OCI-LY1 (cell line): Measurements from ENCODE around the gene DYNLRB1.

Source experiments
- H2AFZ ChIP-seq: fragments of 200-600 bp; sonication (generic), shearing (Covaris generic); 2 replicates; pipeline ENCODE4 v1.6.0; 2014; ENCODE audit warnings: antibody characterized with exemption, mild to moderate bottlenecking, low read length
- H3F3A ChIP-seq: fragments of 200-600 bp; sonication (generic), shearing (Covaris generic); 2 replicates; pipeline ENCODE4 v1.6.0; 2014; ENCODE audit warnings: mild to moderate bottlenecking, antibody characterized with exemption, low read length, moderate library complexity; ENCODE audit not compliant: insufficient read depth
- H3K27ac ChIP-seq: fragments of 200-600 bp; sonication (generic); 2 replicates; pipeline ENCODE4 v1.5.1; 2014; ENCODE audit warnings: low read length, mixed run types, mild to moderate bottlenecking, low read depth; ENCODE audit not compliant: poor library complexity, severe bottlenecking
- H3K27me3 ChIP-seq: fragments of 200-600 bp; sonication (generic); 2 replicates; pipeline ENCODE4 v1.6.0; 2014; ENCODE audit warnings: antibody characterized with exemption, mild to moderate bottlenecking, low read length, moderate library complexity; ENCODE audit not compliant: insufficient read depth
- H3K36me3 ChIP-seq: fragments of 200-600 bp; sonication (generic); 2 replicates; pipeline ENCODE4 v1.6.1; 2014; ENCODE audit warnings: mild to moderate bottlenecking, antibody characterized with exemption, low read length, moderate library complexity, mixed read lengths; ENCODE audit not compliant: insufficient read depth
- H3K4me1 ChIP-seq: fragments of 200-600 bp; sonication (generic); 2 replicates; pipeline ENCODE4 v1.5.1; 2014; ENCODE audit warnings: mild to moderate bottlenecking, low read length, moderate library complexity; ENCODE audit not compliant: insufficient read depth, severe bottlenecking
- H3K4me2 ChIP-seq: fragments of 200-600 bp; sonication (generic), shearing (Covaris generic); 2 replicates; pipeline ENCODE4 v1.6.1; 2014; ENCODE audit warnings: low read length
- H3K4me3 ChIP-seq: fragments of 200-600 bp; sonication (generic); 2 replicates; pipeline ENCODE4 v1.5.1; 2014; ENCODE audit warnings: low read length, low read depth, mild to moderate bottlenecking, mixed read lengths; ENCODE audit not compliant: poor library complexity, severe bottlenecking
- H3K79me2 ChIP-seq: fragments of 200-600 bp; shearing (Covaris generic); 2 replicates; pipeline ENCODE4 v1.6.1; 2016; ENCODE audit warnings: mixed run types, low read length, mixed read lengths; ENCODE audit not compliant: insufficient read depth
- H3K9ac ChIP-seq: fragments of 200-600 bp; sonication (generic), shearing (Covaris generic); 2 replicates; pipeline ENCODE4 v1.6.1; 2014; ENCODE audit warnings: mild to moderate bottlenecking, low read length, mixed read lengths
- H3K9me2 ChIP-seq: fragments of 200-600 bp; sonication (generic), shearing (Covaris generic); 2 replicates; pipeline ENCODE4 v1.6.1; 2014; ENCODE audit warnings: low read depth, mild to moderate bottlenecking, low read length, mixed read lengths
- H3K9me3 ChIP-seq: fragments of 200-600 bp; shearing (Covaris generic); 2 replicates; pipeline ENCODE4 v1.6.1; 2014; ENCODE audit warnings: low read length, mixed read lengths
- H4K20me1 ChIP-seq: fragments of 200-600 bp; sonication (generic), shearing (Covaris generic); 2 replicates; pipeline ENCODE4 v1.6.0; 2016; ENCODE audit warnings: mild to moderate bottlenecking, low read length; ENCODE audit not compliant: insufficient read depth
- CTCF ChIP-seq: fragments of 200-600 bp; sonication (generic), shearing (Covaris generic); IDR thresholded peaks from 2 replicates; pipeline ENCODE4 v1.5.1; 2017; ENCODE audit warnings: mild to moderate bottlenecking, antibody characterized with exemption, low read length, moderate library complexity, mixed read lengths
- EZH2 ChIP-seq: fragments of 200-600 bp; sonication (generic), shearing (Covaris generic); IDR thresholded peaks from 2 replicates; pipeline ENCODE4 v1.8.0; 2017; ENCODE audit warnings: borderline replicate concordance, mixed run types, mild to moderate bottlenecking, antibody characterized with exemption, low read length, moderate library complexity, mixed read lengths

DYNLRB1 gene

GRCh38 chr20:34525709-34526416 is 9.6 kb downstream of the DYNLRB1 start:
- H3K27ac ChIP-seq, result no peak overlapping the region
- no peaks in the 10 kb centered on the region for H3K9me3 ChIP-seq
- no peaks in the 10 kb centered on the region for H3K9me2 ChIP-seq
- TF ChIP-seq EZH2 (no peak), CTCF (no peak)
- H3K79me2 ChIP-seq, result peaks cover 18% of the 10 kb centered on the region; the same call in 1 of the 2 replicates
- H3K4me3 ChIP-seq, result no peak overlapping the region
- no peaks in the 10 kb centered on the region for H4K20me1 ChIP-seq
- no peak overlapping the region for H3K4me2 ChIP-seq
- H2AFZ ChIP-seq, result no peak overlapping the region
- peaks cover 15% of the 10 kb centered on the region for H3K4me1 ChIP-seq
- peaks cover 42% of the 10 kb centered on the region for H3K36me3 ChIP-seq
- no peaks in the 10 kb centered on the region for H3K27me3 ChIP-seq
- H3K9ac ChIP-seq, result no peak overlapping the region
- H3F3A ChIP-seq, result no peaks in the 10 kb centered on the region

GRCh38 chr20:34526466-34526865 is 10.2 kb downstream of the DYNLRB1 start:
- no peaks in the 10 kb centered on the region for H4K20me1 ChIP-seq
- no peak overlapping the region for H3K9ac ChIP-seq
- TF ChIP-seq CTCF, result no peak
- TF ChIP-seq EZH2, result no peak
- H3K79me2 ChIP-seq, result peaks cover 14% of the 10 kb centered on the region; the same call in 1 of the 2 replicates
- no peak overlapping the region for H3K4me2 ChIP-seq
- no peaks in the 10 kb centered on the region for H3K9me2 ChIP-seq
- H3K36me3 ChIP-seq, result peaks cover 43% of the 10 kb centered on the region
- H3K9me3 ChIP-seq, result no peaks in the 10 kb centered on the region
- H3K4me3 ChIP-seq, result no peak overlapping the region
- H2AFZ ChIP-seq, result no peak overlapping the region
- H3F3A ChIP-seq, result no peaks in the 10 kb centered on the region
- H3K27ac ChIP-seq, result no peak overlapping the region
- H3K27me3 ChIP-seq, result no peaks in the 10 kb centered on the region
- peaks cover 15% of the 10 kb centered on the region for H3K4me1 ChIP-seq

- Histone ChIP-seq H3K4me3 (no peak overlapping the region), H3F3A (no peaks in the 10 kb centered on the region), H3K9ac (no peak overlapping the region), H3K27ac (no peak overlapping the region), H3K4me2 (no peak overlapping the region), H3K27me3 (no peaks in the 10 kb centered on the region), H3K4me1 (peaks cover 15% of the 10 kb centered on the region), H3K9me2 (no peaks in the 10 kb centered on the region), H2AFZ (no peak overlapping the region), H3K9me3 (no peaks in the 10 kb centered on the region), H4K20me1 (no peaks in the 10 kb centered on the region), H3K79me2 (peaks cover 11% of the 10 kb centered on the region; the same call in 1 of the 2 replicates), H3K36me3 (peaks cover 47% of the 10 kb centered on the region)
- no peak for TF ChIP-seq EZH2
- no peak for TF ChIP-seq CTCF
Measured at GRCh38 chr20:34527016-34527415, 10.8 kb downstream of the DYNLRB1 start.
